Gastroesophageal sphincter (tissue), 3 donors: Measurements from ENCODE around the gene KDSR.

Experiments
- POLR2A ChIP-seq, 2 donors: fragments of 450-650 bp; IDR thresholded peaks; one replicate each; pipeline ENCODE4 v1.6.1; 2017; ENCODE audit warnings: antibody characterized with exemption in 2 of 2, mild to moderate bottlenecking in 2 of 2, moderate library complexity in 1 of 2
- POLR2AphosphoS5 ChIP-seq: sonication (generic); formaldehyde crosslinking; IDR thresholded peaks from one replicate; pipeline ENCODE4 v1.6.1; 2017; ENCODE audit warnings: antibody characterized with exemption
- TF ChIP-seq, protein P1 (sequence below), 4 experiments: fragments of 200-600 bp in 2 of 4; fragments of 450-650 bp in 2 of 4; sonication (generic) in 1 of 4; IDR thresholded peaks; one replicate each; pipeline ENCODE4 v1.5.1; 2017 to 2019; ENCODE audit warnings: antibody characterized with exemption in 4 of 4, mild to moderate bottlenecking in 2 of 4, moderate library complexity in 2 of 4

DNA sequence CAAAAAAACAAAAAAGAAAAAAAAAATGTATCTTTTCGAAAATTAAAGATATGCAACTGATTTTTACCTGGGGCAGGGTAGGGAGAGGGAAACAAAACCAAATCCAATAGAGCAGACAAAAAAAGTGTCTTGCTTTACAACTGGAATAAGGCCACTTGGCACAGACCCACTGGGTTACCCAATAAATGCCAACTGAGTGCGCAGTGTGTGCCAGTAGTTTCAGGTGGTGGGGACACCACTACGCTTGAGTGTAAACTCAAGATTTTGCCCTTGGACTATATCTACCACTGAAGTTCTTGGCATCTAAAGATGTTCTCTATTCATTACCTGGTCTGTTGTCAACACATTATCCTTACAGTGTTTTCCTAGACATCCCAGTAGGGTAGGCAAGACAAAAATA is 39.0 kb upstream of the KDSR start:
- TF ChIP-seq POLR2AphosphoS5: no peak
- TF ChIP-seq, protein P1, sequence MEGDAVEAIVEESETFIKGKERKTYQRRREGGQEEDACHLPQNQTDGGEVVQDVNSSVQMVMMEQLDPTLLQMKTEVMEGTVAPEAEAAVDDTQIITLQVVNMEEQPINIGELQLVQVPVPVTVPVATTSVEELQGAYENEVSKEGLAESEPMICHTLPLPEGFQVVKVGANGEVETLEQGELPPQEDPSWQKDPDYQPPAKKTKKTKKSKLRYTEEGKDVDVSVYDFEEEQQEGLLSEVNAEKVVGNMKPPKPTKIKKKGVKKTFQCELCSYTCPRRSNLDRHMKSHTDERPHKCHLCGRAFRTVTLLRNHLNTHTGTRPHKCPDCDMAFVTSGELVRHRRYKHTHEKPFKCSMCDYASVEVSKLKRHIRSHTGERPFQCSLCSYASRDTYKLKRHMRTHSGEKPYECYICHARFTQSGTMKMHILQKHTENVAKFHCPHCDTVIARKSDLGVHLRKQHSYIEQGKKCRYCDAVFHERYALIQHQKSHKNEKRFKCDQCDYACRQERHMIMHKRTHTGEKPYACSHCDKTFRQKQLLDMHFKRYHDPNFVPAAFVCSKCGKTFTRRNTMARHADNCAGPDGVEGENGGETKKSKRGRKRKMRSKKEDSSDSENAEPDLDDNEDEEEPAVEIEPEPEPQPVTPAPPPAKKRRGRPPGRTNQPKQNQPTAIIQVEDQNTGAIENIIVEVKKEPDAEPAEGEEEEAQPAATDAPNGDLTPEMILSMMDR (IDR thresholded peaks at IDR 0.05): no peak
- TF ChIP-seq POLR2A (IDR thresholded peaks at IDR 0.05): no peak
